Peyer's patch (tissue), 4 donors: ENCODE results near the gene PER1.

ENCODE experiments used
- POLR2A ChIP-seq, 2 donors: fragments of 450-650 bp; IDR thresholded peaks; one replicate each; pipeline ENCODE4 v1.5.1; 2017; ENCODE audit warnings: antibody characterized with exemption in 2 of 2, mild to moderate bottlenecking in 2 of 2, moderate library complexity in 2 of 2
- TF ChIP-seq, protein P1 (sequence below), 6 experiments: fragments of 450-650 bp in 4 of 6; fragments of 200-600 bp in 2 of 6; sonication (generic) in 1 of 6; IDR thresholded peaks; one replicate each; pipeline ENCODE4 v1.5.1; 2017 to 2019; ENCODE audit warnings: antibody characterized with exemption in 6 of 6, mild to moderate bottlenecking in 3 of 6, moderate library complexity in 1 of 6

DNA sequence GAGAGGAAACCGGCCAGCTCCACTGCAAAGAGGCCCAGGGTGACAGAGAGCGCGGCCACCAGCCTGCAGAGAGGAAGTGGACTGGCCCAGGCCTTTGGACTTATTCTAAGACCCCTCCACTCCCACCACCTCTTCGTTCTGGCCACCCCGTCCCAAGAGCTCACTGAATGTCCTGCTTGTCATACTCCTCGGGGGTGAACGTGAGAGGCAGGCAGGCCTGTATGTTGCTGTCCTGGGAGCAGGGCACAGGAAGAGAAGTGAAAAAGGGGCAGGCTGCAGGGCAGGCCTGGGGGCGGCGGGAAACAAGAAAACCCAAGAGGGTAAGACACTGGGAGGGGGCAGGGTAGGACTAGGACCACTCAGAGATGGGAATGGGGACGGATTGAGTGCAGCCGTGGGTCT lies 23.6 kb upstream of the PER1 start:
- TF ChIP-seq POLR2A (IDR thresholded peaks at IDR 0.05) = no peak
- TF ChIP-seq, protein P1, sequence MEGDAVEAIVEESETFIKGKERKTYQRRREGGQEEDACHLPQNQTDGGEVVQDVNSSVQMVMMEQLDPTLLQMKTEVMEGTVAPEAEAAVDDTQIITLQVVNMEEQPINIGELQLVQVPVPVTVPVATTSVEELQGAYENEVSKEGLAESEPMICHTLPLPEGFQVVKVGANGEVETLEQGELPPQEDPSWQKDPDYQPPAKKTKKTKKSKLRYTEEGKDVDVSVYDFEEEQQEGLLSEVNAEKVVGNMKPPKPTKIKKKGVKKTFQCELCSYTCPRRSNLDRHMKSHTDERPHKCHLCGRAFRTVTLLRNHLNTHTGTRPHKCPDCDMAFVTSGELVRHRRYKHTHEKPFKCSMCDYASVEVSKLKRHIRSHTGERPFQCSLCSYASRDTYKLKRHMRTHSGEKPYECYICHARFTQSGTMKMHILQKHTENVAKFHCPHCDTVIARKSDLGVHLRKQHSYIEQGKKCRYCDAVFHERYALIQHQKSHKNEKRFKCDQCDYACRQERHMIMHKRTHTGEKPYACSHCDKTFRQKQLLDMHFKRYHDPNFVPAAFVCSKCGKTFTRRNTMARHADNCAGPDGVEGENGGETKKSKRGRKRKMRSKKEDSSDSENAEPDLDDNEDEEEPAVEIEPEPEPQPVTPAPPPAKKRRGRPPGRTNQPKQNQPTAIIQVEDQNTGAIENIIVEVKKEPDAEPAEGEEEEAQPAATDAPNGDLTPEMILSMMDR (IDR thresholded peaks at IDR 0.05) = no peak
